Measurements from ENCODE around the gene FXYD2. TPM values are rescaled to one million over a fixed set of nuclear protein-coding genes. Genes with fewer than 3 reads are reported as not detected.

FXYD2 gene
- total RNA-seq, 2 experiments from 2014 or later = 1.7 to 2.1 TPM

DNA sequence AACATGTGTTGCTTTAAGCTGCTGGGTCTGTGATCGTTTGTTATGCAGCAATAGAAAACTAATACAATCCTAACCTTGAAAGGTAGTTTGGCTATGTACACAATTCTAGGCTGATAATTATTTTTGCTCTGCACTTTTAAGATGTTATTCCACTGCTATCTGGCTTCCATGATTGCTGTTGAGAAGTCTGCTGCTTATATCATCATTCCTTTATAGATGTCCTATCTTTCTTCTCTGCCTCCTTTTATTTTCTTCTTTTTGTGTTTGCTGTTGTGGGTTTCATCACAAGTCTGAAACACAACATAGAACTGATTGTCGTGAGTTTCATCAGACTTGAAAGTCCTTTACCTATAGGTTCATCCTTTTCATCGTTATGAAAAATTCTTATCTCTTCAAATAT is 27.8 kb upstream of the FXYD2 start:
- H3K4me3 Mint-ChIP-seq = no peak overlapping the region
- no peak for TF ChIP-seq CTCF (IDR thresholded peaks at IDR 0.05)
- no peak overlapping the region for H3K27ac Mint-ChIP-seq
- Histone ChIP-seq H3K36me3 (ENCODE audit: insufficient read depth, low read length) (no peaks in the 10 kb centered on the region), H3K4me1 (ENCODE audit: insufficient read depth, low read length) (peaks cover 6% of the 10 kb centered on the region), H3K27me3 (ENCODE audit: control insufficient read depth in 1 of 2, insufficient read depth in 2 of 2, low read length in 2 of 2) (no peaks in the 10 kb centered on the region), H3K4me3 (ENCODE audit: low read length) (no peak overlapping the region), H3K27ac (ENCODE audit: low read depth in 1 of 2, low read length in 2 of 2) (no peak overlapping the region), H3K9me3 (ENCODE audit: control insufficient read depth in 1 of 2, insufficient read depth in 1 of 2, low read length in 2 of 2) (no peaks in the 10 kb centered on the region)
- ATAC-seq (ENCODE audit: poor library complexity) (no peak), DNase-seq (no peak)
- H3K27me3 Mint-ChIP-seq = peaks cover 9% of the 10 kb centered on the region
- intact Hi-C loops (cut with DNase I, micrococcal nuclease) = no loop called here
- H3K4me1 Mint-ChIP-seq (ENCODE audit: low read depth) = no peaks in the 10 kb centered on the region
- H3K36me3 Mint-ChIP-seq (ENCODE audit: low read depth) = no peaks in the 10 kb centered on the region
- ChIA-PET POLR2A (no interaction called here), CTCF (no interaction called here)
- H3K9me3 Mint-ChIP-seq = peaks cover 3% of the 10 kb centered on the region

DNA sequence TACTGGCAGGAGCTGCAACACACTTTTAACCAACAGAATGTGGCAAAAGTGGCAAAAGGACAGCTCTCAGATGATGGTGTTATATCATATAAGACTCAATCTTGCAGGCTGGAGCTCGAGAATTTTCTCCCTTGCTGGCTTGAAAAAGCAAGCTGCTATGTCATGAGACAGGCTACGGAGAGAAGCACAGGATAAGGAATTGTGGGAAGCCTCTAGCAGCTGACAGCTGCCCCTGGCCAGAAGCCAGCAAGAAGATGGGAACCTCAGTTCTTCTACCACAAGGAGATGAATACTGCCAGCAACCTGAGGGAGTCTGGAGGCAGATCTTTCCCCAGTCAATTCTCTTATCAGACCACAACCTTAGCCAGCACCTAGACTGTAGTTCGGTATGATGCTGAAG is 27.3 kb upstream of the FXYD2 start:
- Mint-ChIP-seq H3K4me1 (ENCODE audit: low read depth) (no peaks in the 10 kb centered on the region), H3K9me3 (peaks cover 3% of the 10 kb centered on the region), H3K27ac (no peak overlapping the region), H3K4me3 (no peak overlapping the region), H3K36me3 (ENCODE audit: low read depth) (no peaks in the 10 kb centered on the region), H3K27me3 (peaks cover 9% of the 10 kb centered on the region)
- H3K4me1 ChIP-seq (ENCODE audit: insufficient read depth, low read length) = peaks cover 6% of the 10 kb centered on the region
- POLR2A ChIA-PET = no interaction called here
- intact Hi-C loops (cut with DNase I, micrococcal nuclease) = no loop called here
- H3K9me3 ChIP-seq (ENCODE audit: control insufficient read depth in 1 of 2, insufficient read depth in 1 of 2, low read length in 2 of 2) = no peaks in the 10 kb centered on the region
- no peaks in the 10 kb centered on the region for H3K36me3 ChIP-seq (ENCODE audit: insufficient read depth, low read length)
- H3K27ac ChIP-seq (ENCODE audit: low read depth in 1 of 2, low read length in 2 of 2) = no peak overlapping the region
- no peak for TF ChIP-seq CTCF (IDR thresholded peaks at IDR 0.05)
- H3K4me3 ChIP-seq (ENCODE audit: low read length) = no peak overlapping the region
- DNase-seq = no peak
- no peak for ATAC-seq (ENCODE audit: poor library complexity)
- CTCF ChIA-PET = interaction anchor here (1.0 kb wide), 1 partner anchor 95 kb away, joined by 3 read pairs; no protein-coding TSS in a partner anchor
- no peaks in the 10 kb centered on the region for H3K27me3 ChIP-seq (ENCODE audit: control insufficient read depth in 1 of 2, insufficient read depth in 2 of 2, low read length in 2 of 2)

- Histone ChIP-seq H3K4me3 (ENCODE audit: low read length) (no peak overlapping the region), H3K27me3 (ENCODE audit: control insufficient read depth in 1 of 2, insufficient read depth in 2 of 2, low read length in 2 of 2) (no peaks in the 10 kb centered on the region), H3K4me1 (ENCODE audit: insufficient read depth, low read length) (peaks cover 6% of the 10 kb centered on the region), H3K9me3 (ENCODE audit: control insufficient read depth in 1 of 2, insufficient read depth in 1 of 2, low read length in 2 of 2) (no peaks in the 10 kb centered on the region), H3K36me3 (ENCODE audit: insufficient read depth, low read length) (no peaks in the 10 kb centered on the region), H3K27ac (ENCODE audit: low read depth in 1 of 2, low read length in 2 of 2) (no peak overlapping the region)
- Mint-ChIP-seq H3K4me3 (no peak overlapping the region), H3K36me3 (ENCODE audit: low read depth) (no peaks in the 10 kb centered on the region), H3K27ac (no peak overlapping the region), H3K4me1 (ENCODE audit: low read depth) (no peaks in the 10 kb centered on the region), H3K27me3 (peaks cover 7% of the 10 kb centered on the region), H3K9me3 (peaks cover 3% of the 10 kb centered on the region)
- TF ChIP-seq CTCF (IDR thresholded peaks at IDR 0.05) = no peak
- POLR2A ChIA-PET = no interaction called here
- CTCF ChIA-PET = interaction anchor here (1.0 to 1.4 kb wide), 2 partner anchors 96 to 202 kb away, joined by 3 to 4 read pairs; no protein-coding TSS in a partner anchor
- intact Hi-C loops (cut with DNase I, micrococcal nuclease) = no loop called here
- ATAC-seq (ENCODE audit: poor library complexity) (no peak), DNase-seq (no peak)
These were observed 26.6 kb upstream of the FXYD2 start for GRCh38 chr11:117851106-117851505.
